Fibroblast of skin of left quadriceps (primary cell): ENCODE measurements around the gene TTLL1.
"Not testable (repeated sequence)": the region's sequence is repeated elsewhere in the genome, so short reads cannot be mapped to it uniquely, and the experiment has no call there.

Source experiments
- DNase-seq, 2 experiments: peaks; one replicate each; pipeline ENCODE4 v3.0.0-alpha.2; 2013; ENCODE audit warnings: low read depth in 2 of 2

Gene TTLL1

GRCh38 chr22:43013355-43014315 lies 75.6 kb downstream of the TTLL1 start:
- DNase-seq: no peak

GRCh38 chr22:43012390-43012789 lies 76.8 kb downstream of the TTLL1 start:
- no peak for DNase-seq

GRCh38 chr22:43011079-43011478 lies 78.1 kb downstream of the TTLL1 start:
- no peak for DNase-seq

GRCh38 chr22:43009444-43009843 lies 79.7 kb downstream of the TTLL1 start:
- DNase-seq: no peak

- DNase-seq: no peak
These were observed 80.3 kb downstream of the TTLL1 start for GRCh38 chr22:43008921-43009320.

- no peak for DNase-seq
These were observed 80.7 kb downstream of the TTLL1 start for GRCh38 chr22:43008509-43008908.

- DNase-seq: no peak
These were observed 81.6 kb downstream of the TTLL1 start for GRCh38 chr22:43007519-43008102.

- DNase-seq: no peak
These were observed 82.4 kb downstream of the TTLL1 start for GRCh38 chr22:43006753-43007152.

- no peak for DNase-seq
These were observed 83.1 kb downstream of the TTLL1 start for GRCh38 chr22:43006016-43006505.

- no peak for DNase-seq
These were observed 84.1 kb downstream of the TTLL1 start for GRCh38 chr22:43005106-43005505.

GRCh38 chr22:43004362-43005035 lies 84.7 kb downstream of the TTLL1 start:
- peak; percentile 86 to 87 for DNase-seq

GRCh38 chr22:43002202-43002586 lies 87.0 kb downstream of the TTLL1 start:
- DNase-seq: peak; percentile 66 to 71

GRCh38 chr22:43001271-43002201 lies 87.7 kb downstream of the TTLL1 start:
- DNase-seq: no peak

- no peak for DNase-seq
These were observed 88.6 kb downstream of the TTLL1 start for GRCh38 chr22:43000441-43001175.

GRCh38 chr22:42997582-42998090 lies 91.6 kb downstream of the TTLL1 start:
- no peak for DNase-seq

GRCh38 chr22:42996646-42997365 lies 92.4 kb downstream of the TTLL1 start:
- DNase-seq: no peak

- DNase-seq: not testable (repeated sequence)
These were observed 93.5 kb downstream of the TTLL1 start for GRCh38 chr22:42995654-42996053.

GRCh38 chr22:42994917-42995562 lies 94.2 kb downstream of the TTLL1 start:
- peak; percentile 80 to 81 for DNase-seq

GRCh38 chr22:42994276-42994916 lies 94.8 kb downstream of the TTLL1 start:
- no peak for DNase-seq
